NCI-H1417 treated with DMSO at 0.1 percent for 48 hours (cell line): ENCODE data around the gene GMFB.
"Not testable (repeated sequence)": the region's sequence is repeated elsewhere in the genome, so short reads cannot be mapped to it uniquely, and the experiment has no call there.

Experiments used
- DNase-seq: peaks from one replicate; lab custom pipeline; 2025; lab: John Stamatoyannopoulos, UW

The GMFB gene

DNA sequence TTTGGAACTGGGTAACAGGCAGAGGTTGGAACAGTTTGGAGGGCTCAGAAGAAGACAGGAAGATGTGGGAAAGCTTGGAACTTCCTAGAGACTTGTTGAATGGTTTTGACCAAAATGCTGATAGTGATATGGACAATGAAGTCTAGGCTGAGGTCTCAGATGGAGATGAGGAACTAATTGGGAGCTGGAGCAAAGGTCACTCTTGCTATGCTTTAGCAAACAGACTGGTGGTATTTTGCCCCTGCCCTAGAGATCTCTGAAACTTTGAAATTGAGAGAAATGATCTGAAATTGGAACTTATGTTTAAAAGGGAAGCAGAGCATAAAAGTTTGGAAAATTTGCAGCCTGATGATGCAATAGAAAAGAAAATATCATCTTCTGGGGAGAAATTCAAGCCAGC is 30.2 kb downstream of the GMFB start:
- DNase-seq, result not testable (repeated sequence)

DNA sequence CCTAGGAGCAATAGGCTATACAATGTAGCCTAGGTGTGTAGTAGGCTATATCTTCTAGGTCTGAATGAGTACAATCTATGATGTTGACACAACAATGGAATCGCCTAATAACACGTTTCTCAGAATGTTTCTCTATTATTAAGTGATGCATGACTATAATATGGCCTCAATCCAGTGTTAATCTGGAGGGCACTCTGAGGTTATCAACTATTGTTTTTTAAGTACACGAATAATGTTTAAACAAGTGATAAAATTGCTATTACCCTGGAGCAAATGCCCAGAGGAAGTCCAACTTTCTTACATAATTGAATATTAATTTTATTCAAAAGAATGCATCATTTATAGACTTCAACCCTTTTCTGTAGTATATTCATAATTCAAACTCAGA is 31.2 kb downstream of the GMFB start:
- DNase-seq, result no peak

DNA sequence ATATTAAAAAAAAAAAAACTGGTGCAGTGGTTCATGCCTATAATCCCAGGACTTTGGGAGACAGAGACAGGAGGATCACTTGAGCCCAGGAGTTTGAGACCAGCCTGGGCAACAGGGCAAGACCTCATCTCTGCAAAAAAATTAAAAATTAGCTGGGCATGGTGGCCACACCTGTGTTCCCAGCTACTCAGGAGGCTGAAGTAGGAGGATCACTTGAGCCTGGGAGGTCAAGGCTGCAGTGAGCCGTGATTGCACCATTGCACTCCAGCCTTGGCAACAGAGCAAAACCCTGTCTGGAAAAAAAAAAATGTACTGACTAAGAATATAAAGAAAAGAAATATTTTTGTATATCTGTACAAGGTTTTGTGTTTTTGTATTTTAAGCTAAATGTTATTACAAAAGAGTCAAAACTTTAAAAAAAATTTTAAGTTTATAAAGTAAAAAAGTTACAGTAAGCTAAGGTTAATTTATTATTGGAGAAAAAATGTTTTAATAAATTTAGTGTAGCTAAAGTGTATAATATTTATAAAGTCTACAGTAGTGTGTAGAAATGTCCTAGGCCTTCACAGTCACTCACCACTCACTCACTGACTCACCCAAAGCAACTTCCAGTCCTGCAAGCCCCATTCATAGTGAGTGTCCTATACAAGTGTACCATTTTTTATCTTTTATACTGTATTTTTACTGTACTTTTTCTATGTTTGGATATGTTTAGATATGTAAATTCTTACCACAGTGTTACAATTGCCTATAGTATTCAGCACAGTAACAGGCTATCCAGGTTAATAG is 31.8 kb downstream of the GMFB start:
- not testable (repeated sequence) for DNase-seq

DNA sequence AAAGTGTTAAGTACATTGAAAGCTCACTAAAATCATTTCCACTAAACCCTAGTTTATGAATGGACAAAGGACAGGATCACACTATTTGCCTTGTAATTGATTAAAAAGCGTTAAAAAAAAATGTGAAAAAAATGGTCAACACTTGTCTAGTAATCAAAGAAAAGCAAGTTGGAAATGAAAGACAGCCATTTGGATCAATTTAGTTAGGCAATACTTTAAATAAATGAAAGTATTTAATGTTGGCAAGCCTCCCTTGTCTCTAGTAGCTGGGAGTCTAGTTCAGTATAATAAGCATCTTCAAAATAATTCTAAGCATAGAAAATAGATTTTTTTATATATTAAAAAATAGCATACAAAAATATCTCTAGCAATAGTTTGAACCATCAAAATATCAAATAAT is 33.4 kb downstream of the GMFB start:
- DNase-seq, result no peak

DNA sequence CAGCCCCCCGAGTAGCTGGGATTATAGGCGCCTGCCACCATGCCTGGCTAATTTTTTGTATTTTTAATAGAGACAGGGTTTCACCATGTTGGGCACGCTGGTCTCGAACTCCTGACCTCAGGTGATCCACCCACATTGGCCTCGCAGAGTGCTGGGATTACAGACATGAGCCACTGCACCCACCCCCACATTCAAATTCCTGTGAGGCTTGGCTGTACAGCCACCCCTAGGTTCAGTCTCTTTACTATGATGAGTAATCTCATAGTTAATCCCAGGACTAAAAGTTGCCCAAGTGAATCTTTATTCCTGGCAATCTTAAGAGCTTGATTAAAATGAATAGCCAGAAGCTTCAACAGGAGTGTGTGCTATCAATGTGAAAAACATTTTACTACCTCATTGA is 34.8 kb downstream of the GMFB start:
- not testable (repeated sequence) for DNase-seq

DNA sequence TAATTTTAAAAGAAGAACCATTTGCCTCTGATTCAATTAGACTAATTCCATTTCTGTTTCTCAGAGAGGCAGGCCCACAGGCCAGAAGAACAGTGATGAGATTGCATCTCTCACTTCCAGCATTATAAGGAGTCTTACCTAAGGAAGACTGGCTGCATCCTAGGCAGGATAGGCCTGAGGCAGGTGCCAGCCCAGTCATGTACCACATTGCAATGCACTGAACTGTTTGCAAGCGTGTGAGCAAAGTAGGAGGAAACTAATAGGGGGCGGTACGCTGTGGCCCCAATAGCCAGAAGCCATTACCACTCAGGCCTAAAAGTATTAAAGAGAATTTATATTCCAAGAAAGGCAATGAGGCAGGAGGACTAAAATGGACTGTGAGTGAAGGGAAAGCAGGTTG is 35.5 kb downstream of the GMFB start:
- DNase-seq, result no peak

DNA sequence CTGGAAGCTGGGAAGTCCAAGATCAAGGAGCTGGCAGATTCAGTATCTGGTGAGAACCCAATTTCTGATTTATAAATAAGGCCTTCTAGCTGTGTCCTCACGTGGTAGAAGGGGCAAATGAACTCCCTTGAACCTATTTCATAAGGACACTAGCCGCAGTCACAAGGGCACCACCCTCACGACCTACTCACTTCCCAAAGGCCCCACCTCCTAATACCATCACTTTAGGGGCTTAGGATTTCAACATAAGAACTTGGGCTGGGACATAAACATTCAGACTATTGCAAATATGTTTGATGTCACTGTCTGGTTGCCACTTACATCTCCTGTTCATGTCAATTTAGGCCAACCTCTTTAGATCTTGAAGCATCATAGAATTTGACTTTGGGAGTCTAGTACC is 36.8 kb downstream of the GMFB start:
- DNase-seq, result no peak

DNA sequence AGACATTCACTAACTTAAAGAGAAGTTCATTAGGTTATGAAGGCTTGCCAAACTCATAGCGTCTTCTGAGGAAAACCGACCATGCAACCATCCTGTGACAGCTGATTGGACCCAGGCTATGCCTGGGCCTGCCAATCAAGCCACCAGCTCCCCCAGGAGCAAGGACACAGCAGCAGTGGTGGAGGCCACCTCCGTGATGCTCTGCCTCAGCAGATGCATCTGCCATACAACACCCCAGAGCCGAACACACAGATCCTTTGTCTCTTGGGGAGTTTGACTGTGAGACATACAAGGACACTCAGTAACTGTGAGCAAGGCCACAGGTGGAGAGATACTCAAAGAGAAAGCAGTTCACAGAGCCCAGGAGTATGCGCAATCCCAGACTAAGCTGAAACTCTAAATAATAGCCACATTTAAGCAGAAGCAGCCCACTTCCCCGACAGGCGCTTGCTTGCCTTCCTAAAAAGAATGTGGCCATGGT is 37.6 kb downstream of the GMFB start:
- DNase-seq, result no peak

DNA sequence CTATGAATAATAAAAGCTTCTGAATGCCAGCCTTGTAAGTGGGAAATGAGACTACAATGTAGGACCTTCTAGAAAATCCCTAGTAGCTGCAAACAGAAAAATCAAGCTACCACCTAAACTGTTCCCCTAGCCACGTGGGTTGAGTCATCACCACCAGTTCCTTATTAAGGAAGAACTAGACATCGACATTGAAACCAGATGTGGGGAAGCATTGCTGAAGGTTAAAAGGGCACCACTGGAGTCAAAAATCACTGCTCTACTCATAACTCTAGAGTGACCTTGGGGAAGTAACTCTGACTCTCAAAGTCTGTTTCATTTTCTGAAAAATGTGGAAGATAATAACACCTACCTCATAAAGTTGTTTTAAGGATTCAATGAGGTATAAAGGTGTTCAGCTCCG is 38.2 kb downstream of the GMFB start:
- DNase-seq, result no peak

DNA sequence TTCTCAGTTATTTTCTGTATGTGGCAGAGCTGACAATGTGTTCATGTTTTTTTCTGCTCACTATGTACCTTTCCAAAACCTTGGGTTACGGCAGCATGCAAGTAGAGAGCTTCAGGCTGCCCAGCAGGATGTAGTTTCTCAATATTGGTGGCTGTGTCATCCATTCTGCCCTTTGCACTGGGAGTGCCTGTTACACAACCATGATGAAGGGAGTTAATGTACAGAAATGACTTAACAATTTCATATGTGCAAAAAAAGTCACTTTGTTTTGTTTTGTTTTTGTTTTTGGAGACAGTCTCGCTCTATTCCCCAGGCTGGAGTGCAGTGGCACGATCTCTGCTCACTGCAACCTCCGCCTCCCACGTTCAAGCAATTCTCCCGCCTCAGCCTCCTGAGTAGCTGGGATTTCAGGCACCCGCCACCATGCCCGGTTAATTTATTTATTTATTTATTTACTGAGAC is 41.5 kb downstream of the GMFB start:
- no peak for DNase-seq

DNA sequence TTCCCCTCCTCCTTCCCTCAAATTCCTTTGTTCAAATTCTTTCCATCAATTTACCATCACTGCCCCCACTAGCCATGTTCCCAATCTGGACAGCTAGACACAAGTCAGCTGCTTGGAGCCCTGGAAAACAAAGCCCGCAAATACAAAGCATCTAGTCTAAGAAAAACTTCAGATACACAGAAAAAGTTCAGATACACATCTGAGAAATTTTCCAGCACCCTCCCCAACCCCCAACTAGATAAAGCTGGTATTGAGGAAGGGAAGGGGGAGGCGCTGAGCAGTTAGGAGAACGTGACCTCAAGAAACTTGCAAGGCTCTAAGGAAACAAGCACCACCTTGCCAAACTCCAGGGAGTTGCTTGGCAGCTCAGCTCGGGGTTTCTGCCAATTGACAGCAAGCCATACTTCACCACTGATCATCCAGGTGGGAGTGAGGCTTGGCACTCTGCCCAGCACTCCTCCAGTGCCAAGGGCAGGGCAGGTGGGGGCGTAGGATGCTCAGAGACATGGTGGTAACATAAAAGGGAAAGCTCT is 42.6 kb downstream of the GMFB start:
- DNase-seq, result no peak

DNA sequence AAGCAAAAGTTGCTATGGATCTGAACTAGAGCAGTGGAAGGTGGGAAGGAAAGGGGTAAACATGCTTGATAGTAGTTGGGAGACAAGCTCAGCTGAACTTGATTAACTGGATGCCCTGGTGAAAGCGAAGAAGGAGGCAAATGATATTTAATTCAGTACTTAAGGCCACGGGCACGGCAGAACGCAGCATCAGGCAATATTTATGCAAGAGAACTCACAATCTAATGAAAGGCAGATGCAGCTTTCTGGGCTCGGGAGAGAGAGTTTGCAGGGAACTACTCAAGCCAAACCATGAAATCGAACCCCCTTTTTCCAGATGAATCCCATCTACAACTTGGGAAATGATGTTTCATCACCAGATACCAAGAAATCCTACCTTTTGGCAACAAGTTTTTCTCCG is 44.1 kb downstream of the GMFB start:
- DNase-seq, result no peak

DNA sequence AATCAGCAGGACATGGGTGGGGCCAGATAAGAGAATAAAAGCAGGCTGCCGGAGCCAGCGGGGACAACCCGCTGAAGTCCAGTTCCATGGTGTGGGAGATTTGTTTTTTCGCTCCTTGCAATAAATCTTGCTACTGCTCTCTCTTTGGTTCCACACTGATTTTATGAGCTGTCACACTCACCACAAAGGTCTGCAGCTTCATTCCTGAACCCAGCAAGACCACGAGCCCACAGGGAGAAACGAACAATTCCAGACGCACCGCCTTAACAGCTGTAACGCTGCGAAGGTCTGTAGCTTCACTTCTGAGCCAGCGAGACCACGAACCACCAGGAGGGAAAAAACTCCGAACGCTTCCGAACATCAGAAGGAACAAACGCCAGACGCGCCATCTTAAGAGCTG is 44.8 kb downstream of the GMFB start:
- no peak for DNase-seq

DNA sequence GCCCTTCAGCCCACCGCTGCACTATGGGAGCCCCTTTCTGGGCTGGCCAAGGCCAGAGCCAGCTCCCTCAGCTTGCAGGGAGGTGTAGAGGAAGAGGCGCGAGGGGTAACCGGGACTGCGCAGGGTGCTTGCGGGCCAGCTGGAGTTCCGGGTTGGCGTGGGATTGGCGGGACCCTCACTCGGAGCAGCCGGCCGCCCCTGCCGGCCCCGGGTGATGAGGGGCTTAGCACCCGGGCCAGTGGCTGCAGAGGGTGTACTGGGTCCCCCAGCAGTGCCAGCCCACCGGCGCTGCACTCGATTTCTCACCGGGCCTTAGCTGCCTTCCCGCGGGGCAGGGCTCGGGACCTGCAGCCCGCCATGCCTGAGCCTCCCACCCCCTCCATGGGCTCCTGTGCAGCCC is 45.8 kb downstream of the GMFB start:
- DNase-seq, result not testable (repeated sequence)

DNA sequence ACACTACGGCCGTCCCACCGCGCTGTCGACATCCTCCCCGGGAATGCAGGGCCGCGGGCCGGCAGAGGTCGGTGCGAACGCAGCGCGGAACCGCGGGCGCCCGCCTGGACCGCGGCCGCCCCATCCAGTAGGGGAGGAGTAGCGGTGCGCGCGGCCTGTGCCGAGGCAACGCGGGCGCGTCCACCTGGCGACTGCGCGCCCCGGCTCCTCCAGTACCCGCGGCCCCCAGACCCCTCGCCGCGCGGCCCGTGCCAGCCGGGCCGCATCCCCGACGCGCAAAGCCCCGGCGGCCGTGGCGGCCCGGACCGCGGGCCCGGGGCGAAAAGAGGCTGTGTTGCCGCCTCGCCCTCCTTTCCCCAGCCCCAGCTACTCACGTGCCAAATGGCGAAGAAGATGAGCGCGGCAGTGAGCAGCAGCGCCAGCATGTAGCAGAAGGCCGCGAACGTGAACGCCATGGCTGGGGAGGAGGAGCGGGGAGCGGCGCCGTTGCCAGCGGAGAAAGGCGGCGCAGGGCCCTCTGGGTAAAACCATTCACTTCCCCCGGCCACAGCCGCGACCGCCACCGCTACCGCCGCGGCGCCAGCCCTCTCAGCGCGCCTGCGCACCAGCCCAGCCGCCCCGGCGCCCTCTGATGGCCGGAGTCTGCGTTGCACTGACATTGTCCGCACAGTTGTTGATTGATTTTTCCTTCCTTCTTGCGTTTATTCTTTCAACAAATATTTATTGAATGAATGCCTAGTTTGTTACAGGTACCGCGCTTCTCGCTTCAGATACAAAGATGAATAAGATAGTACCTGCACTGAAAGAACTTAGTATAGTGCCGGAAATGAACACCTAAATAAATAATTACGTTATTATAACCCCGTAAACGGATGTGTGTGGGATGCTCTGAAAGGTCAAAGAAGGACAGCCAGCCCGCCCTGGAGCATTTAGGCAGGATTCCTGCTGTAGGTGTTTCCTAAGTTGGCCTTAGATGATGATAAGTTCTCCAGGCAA is 47.6 kb downstream of the GMFB start, which contains the start of gene CNIH1:
Gene CNIH1 (minus strand): TSS at position 502 of the 996 bp plus-strand sequence. CDS start 47 bp downstream, at position 455.
- DNase-seq, result peak; percentile 73

DNA sequence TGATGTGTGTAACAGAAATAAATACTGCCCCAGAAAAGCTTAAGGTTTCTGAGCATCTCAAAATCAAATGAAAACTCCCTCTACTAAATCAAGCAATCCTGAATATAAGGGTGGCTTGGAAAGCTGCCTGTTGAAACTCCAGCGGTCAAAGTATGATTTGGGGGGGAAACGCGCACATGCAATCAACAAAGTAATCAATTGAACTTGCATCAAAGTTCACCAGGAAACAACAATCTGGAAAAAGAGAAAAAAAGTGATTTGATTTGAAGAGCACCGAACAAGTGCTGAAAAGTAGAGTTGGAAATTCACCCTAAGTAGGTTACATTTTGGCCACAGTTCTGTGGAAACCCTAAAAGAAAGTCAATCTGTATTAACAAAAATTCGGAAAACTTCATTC is 48.3 kb downstream of the GMFB start:
- DNase-seq, result no peak

DNA sequence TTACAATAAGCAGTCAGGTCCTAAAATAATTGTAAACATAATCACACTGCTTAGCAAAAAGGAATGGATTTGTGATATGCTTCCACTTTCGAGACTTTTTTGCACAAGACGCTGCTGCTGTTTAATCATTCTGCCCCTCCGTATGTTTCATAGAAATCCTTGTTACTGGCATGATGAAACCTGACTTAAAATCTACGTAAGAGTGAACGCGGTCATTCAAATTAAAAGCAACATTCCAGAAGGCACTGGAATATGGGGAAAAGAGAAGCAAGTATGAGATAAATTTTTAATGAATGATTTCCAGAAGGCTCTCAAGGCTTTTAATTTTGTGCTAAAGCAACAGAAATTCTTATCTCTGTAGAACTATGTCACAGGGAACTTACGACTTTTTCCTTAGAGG is 48.7 kb downstream of the GMFB start:
- DNase-seq, result no peak

DNA sequence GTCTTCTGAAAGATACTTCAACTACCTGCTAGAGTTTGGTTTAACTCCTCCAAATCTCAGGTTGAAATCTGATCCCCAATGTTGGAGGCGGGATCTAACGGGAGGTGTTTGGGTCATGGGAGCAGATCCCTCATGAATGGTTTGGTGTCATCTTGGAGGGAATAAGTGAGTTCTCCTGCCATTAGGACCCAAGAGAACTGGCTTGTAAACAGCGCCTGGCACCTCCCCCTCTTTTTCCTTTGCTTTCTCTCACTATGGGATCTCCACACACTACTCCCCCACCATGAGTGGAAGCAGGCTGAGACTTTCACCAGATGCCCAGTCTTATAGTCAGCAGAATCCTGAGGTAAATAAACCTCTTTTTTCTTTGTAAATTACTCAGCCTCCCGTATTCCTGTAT is 50.1 kb downstream of the GMFB start:
- DNase-seq, result no peak

DNA sequence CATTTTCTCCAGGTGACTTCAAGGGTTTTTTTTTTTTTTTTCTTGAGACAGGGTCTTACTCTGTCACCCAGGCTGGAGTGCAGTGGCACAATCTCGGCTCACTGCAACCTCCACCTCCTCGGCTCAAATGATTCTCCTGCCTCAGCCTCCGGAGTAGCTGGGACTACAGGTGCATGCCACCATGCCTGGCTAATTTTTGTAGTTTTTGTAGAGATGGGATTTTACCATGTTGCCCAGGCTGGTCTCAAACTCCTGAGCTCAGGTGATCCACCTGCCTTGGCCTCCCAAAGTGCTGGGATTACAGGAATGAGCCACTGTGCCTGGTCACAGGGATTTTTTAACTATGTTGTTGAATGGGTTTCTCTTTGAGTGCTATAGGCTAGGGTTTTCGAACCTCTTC is 50.8 kb downstream of the GMFB start:
- DNase-seq, result not testable (repeated sequence)

DNA sequence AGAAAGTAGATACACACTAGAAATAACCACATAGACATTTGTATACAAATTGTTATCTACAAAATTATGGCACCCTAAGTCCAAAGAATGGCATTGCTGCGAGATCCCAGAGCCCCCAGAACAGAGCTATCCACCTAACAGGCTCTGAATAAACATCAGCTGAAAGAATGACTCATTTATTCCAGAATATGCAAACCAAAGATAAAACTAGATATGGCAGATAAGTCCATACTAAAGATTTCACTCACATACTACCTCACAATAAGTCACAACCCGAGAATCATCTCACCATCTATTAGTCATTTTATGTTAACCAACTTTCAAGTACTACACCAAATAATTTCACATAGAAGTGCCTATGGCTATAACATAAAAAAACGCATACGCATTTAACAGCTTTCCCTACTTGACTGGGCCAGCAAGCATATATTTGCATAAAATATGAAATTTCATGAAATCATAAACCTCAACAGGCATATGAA is 53.2 kb downstream of the GMFB start:
- DNase-seq, result no peak

DNA sequence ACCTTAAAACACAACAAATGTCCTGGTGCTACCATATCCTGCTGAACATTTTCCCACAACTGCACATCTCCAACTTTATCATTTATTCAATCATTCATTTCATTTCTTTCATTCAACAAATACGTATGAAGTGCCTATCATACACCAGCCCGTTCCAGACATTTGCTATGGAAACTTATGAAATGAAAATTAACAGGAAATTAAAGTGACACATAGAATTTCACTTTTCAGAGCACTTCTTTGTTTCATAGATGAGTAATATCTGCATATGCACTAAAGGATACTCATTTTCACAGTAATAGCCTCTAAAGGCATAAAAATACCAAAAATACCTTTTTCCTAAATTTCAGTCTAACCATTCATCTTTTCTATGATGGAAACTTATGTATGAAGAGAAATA is 60.3 kb downstream of the GMFB start:
- DNase-seq, result no peak

DNA sequence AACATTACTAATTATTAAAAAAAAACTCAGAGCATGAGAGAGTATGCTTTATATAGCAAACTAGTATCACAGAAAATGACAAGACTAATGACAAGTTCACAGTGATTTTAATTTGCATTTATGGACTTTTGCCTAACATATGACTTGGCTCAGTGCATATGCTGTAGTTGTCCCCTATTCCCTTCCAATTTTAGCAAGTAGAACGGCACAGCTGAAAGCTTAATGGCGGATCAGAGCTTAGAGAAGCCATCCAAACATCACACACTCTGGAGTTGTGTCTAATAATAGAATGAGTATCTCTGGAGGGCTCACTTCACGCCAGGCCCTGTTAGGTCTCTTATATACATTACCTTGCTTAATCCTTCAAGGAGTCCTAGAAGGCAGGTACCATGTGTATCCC is 60.9 kb downstream of the GMFB start:
- no peak for DNase-seq
